ENCODE measurements around the gene SND1.
A peak's percentile ranks its signal among the peaks of the same experiment; 100 is the strongest.

The SND1 gene

GRCh38 chr7:128135515-128136214, 483.7 kb downstream of the SND1 start:
- peak; percentile 27 to 61 (median 48) for DNase-seq (ENCODE audit: low read depth in 3 of 3)

GRCh38 chr7:128136215-128136597, 484.2 kb downstream of the SND1 start:
- no peak for DNase-seq (ENCODE audit: low read depth in 3 of 3)

- no peak for DNase-seq (ENCODE audit: low read depth in 3 of 3)
These were observed 485.2 kb downstream of the SND1 start for GRCh38 chr7:128137181-128137580.

- DNase-seq (ENCODE audit: low read depth in 3 of 3): no peak
These were observed 487.4 kb downstream of the SND1 start for GRCh38 chr7:128139406-128139805.

GRCh38 chr7:128141683-128142195, 489.7 kb downstream of the SND1 start:
- no peak for DNase-seq (ENCODE audit: low read depth in 3 of 3)
